ENCODE results near the gene FADS2.

GRCh38 chr11:61778357-61778886 is 49.7 kb upstream of the FADS2 start:
- TF ChIP-seq CTCF (IDR thresholded peaks at IDR 0.05; ENCODE audit: low read depth, low read length, poor library complexity, severe bottlenecking) (no peak), EZH2phosphoT487 (IDR thresholded peaks at IDR 0.05; ENCODE audit: borderline replicate concordance, low read length) (no peak)
